ENCODE data around the gene SLC19A1.

SLC19A1 gene

DNA sequence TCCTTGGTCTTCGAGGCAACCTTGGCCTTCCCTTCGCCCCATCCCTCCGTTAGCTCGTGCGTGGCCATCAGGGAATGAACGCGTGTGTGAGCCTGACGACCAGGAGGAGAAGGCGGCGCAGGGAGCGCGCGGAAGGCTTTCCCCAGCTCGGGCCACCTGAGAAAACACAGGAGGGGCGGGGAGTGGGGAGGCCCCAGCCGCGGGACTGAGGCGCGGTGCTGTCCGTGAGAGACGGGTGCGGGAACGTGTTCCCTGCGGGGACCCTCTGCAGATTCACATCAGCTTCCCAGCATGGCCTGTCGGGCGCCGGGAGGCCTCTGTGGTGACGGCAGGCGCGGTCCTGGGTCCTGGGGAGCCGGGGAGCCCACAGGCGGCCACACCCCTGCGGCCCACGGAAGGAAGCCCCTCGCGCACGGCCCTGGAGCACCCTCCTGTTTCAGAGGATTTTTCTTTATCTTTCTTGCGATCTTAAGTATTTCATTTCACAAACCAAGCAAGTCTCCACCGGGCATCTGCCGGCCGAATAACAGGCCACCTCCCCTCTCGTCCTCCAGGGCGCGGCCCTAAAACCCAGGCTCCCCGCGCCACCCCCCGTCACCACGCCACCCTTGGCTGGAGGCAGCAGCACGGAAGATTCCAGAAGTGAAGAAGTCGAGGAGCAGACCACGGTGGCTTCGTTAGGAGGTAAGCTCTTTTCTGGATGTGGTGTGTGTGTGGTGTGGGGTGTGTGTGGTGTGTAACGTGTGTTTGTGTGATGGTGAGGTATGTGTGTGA lies 66.3 kb downstream of the SLC19A1 start:
- DNase-seq, result no peak

- no peak for DNase-seq
Measured at GRCh38 chr21:45475004-45475685, 67.1 kb downstream of the SLC19A1 start.

- no peak for DNase-seq
Measured at GRCh38 chr21:45474323-45474950, 67.8 kb downstream of the SLC19A1 start.

DNA sequence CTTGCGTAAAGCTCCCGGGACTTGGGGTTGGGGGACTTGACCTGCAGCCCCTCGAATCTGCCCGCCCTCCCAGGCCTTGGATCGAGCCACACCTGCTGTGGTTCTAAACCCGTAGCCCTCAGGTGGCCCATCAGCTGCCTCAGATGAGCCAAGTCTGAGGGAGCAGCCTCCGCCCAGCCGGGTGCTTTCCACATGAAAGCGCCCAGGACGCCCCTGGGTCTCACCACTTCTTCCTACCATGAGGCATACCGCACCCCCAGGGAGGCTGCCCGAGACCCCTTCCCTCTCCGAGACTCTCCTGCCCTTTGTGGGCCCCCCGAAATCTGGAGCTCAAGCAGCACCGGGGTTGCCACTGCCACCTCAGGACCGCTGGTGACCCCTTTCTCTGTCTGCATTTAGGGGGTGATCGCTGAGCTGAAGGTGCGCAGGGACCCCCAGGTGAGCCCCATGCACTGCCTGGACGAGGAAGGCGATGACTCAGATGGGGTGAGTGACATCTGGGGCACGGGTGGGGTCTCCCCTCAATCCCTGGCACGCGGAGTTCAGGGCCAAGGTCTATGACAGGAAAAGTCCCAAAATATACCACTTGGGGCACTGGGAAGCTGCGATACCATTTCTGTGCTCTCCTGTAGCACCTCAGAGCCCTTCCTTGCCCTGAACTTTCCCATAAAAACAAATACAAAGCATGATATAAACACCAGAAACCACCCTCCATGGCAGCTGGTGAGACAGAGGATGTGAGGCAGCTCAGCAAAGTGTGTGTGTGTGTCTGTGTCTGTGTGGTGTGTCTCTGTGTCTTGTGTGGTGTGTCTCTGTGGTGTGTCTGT lies 68.5 kb downstream of the SLC19A1 start:
- no peak for DNase-seq

DNA sequence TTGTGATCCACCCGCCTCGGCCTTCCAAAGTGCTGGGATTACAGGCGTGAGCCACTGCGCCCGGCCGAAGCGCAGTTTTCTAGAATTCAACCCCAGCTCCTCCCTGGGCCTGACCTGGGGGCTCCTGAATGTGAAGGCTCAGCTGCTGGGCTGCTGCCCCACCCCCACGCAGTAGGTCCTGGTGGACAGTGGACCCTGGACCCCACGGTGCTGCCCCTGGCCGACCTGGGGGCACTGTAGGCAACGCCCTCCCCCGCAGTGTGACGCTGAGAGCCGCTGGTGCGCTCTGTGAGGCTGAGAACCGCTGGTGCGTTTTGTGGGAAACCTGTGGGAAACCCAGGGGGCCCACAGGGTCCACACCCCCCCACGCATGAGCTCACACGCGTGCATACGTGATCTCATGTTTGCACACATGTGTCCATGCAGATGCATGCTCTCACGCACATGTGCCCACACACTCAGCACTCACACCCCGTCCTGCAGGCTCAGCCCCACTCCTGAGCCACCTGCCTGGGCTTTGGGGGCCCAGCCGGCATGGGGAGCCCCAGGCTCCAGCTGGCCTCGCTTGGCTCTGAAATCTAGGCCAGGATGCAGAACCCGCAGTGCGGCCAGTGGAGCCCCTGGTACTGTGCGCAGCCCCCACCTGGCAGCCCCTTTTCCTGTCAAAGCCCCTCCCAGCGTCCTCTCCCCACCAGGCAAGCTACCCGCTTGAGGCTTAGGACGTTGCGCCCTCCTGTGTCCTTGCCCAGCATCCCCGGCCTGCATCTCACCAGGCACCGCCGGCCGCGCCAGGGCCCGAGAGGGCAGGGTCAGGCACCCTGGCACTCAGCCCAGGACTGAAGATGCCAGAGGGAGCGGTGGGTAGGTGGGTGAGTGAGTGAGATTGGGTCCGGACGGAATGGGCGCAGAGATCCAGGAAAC lies 69.5 kb downstream of the SLC19A1 start:
- no peak for DNase-seq

DNA sequence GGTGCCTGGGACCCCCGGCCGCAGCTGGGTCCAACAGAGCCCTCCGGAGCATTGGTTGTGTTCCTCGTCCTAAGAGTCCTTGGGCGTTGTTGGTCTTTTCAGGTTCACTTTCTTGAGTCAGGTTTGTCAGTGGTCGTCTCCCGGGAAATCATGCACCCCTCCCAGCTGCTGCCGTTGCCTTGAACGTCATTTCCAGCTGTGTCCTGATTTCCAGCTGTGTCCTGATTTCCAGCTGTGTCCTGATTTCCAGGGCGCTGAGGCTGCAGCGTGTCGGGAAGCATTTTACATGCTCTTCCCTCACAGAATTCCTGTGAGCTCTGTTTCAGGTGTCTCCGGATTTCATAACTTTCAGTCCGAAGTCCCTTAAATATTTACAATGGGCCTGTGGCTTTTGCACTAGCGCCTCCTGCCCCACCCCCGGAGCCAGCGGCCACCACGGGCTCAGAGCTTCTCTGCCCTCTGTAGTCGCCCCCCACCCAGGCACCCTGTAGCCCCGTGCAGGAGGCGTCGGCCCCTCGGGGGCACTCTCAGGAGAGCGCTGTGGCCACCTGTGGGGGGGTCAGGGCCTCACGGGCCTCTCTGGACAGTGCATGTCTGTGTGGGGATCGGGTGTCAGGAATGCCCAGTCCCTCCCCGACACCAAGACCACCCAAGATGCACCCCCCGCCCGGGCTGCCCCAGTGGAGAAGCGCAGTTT lies 70.6 kb downstream of the SLC19A1 start:
- no peak for DNase-seq

GRCh38 chr21:45470773-45471524 lies 71.3 kb downstream of the SLC19A1 start:
- no peak for DNase-seq

DNA sequence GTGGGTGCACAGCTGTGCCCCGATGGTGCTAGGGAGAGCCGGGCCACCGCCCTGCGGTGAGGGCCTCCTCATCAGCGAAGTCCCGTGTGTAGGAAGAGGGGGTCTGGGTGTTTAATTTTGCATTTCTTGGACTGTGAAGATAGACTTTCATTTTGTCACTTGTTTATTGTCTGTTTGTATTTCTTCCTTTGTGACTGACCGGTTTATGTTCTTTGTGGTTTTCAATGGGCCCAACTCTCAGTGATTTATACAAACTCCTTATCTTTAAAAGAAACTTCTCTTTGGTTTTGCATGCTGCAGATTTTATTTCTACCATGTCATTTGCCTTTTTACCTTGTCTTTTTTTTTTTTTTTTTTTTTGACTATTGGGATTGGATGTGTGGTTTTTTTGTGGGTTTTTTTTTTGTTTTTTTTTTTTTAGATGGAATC lies 72.1 kb downstream of the SLC19A1 start:
- DNase-seq, result no peak

GRCh38 chr21:45469273-45470086 lies 72.8 kb downstream of the SLC19A1 start:
- DNase-seq, result no peak

DNA sequence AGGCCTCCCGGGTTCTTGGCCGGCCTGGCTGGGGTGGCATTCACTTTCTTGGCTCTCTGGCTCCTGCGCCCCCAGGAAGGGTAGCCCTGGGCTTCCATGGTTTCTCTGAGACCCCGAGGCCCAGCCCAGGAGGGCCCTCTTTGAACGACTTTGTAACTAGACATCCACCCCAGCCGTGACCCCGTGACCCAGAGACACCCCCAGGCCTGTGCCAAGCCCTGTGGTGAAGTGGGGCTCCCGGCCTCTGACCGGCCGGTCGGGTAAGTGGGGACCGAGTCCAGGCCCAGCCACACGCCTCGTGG lies 73.3 kb downstream of the SLC19A1 start:
- no peak for DNase-seq

- DNase-seq, result no peak
Measured at GRCh38 chr21:45468051-45468970, 73.9 kb downstream of the SLC19A1 start.

DNA sequence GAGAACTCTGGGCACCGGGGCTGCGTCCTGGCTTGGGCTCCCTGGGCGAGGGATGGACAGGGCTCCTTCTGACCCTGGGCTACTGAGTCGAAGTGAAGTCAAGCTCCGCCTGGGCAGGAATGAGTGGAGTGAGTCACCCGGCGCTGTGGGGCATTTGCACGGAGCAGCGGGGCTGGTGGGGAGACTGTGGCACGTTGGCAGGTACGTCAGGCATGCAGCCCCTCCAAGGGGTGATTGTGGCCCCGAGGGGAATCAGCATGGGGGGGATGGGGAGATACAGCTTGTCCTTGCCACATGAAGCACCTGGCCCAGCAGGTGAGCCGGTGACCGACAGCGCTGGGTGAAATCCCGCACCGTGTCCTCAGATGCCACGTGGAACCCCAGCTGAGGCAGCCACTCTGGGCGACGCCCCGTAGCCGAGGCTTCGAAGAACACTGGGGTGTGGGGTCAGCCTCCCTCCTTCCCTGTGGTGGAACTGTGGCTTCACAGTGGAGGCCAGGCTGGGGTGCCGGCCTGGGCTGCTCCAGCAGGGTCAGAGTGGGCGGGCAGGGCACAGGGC lies 74.9 kb downstream of the SLC19A1 start:
- DNase-seq, result no peak

GRCh38 chr21:45466330-45467220 lies 75.7 kb downstream of the SLC19A1 start:
- no peak for DNase-seq

DNA sequence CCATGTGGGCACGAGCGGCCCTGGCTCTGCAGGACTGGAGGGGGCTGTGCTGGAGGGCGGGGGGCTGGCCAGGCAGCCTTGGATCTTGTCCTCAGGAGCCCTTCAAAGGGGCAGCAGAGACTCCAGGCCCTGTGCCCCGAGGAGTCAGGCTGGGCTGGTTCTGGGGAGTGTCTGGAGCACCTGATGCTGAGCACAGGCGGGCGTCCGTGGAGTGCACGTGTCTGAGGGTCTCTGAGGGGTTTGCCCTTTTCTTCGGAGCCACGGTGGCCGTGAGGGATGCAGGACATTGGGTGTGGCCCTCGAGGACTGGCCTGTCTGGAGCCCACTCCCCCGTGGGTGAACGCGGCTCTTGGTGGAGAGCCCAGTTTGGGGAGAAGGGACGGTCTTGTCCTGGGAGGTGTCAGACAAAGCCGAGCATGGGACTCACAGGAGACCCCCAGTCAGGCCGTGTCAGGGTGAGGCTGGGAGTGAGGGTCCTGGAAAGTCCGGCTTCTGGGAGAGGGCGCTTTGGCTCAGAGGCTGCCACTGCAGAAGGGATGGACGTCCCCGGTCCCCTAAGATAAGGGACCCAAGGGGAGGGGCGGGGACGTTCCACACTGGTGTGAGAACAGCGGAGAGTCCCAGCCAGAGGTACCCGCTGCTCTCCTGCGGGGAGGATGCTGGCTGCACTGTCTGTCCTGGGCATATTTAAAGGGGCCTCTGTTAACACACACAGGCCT lies 76.5 kb downstream of the SLC19A1 start:
- no peak for DNase-seq

DNA sequence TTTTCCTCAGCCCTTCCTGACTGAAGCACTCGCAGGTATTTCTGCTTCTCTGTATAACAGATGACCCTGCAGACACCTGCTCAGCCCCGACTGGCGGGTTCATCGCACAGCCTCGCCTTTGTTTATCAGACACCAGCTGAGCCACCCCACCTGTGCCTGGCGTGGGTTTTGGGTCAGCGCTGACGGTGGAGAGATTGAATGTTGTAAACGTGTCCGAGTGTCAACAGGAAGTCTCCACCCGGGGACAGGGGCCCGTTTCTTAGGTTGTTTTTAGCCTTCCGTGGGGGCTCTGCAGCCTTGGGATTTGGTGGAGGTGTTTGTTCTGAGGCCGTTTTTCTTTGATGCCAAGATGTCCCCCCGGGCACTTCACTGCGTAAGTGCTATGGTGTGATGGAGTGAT lies 77.1 kb downstream of the SLC19A1 start:
- DNase-seq, result no peak

- no peak for DNase-seq
Measured at GRCh38 chr21:45464309-45464708, 77.9 kb downstream of the SLC19A1 start.

- DNase-seq, result no peak
Measured at GRCh38 chr21:45463871-45464270, 78.4 kb downstream of the SLC19A1 start.

All from NCI-H2227 treated with DMSO at 0.1 percent for 48 hours (cell line).